Esophagus (tissue), 2 donors: Measurements from ENCODE around the gene NFKBIB. TPM values are rescaled to one million over a fixed set of nuclear protein-coding genes. Genes with fewer than 3 reads are reported as not detected.
A peak's percentile ranks its signal among the peaks of the same experiment; 100 is the strongest.
"Not testable (repeated sequence)": the region's sequence is repeated elsewhere in the genome, so short reads cannot be mapped to it uniquely, and the experiment has no call there.

Source experiments
- H3K27ac ChIP-seq, 2 donors: one replicate each; pipeline ENCODE4 v1.5.1; 2013; ENCODE audit warnings: low read depth in 2 of 2, mild to moderate bottlenecking in 2 of 2, inconsistent platforms in 1 of 2, low read length in 1 of 2, moderate library complexity in 1 of 2
- H3K27me3 ChIP-seq, 2 donors: one replicate each; pipeline ENCODE4 v1.6.1; 2013; ENCODE audit warnings: low read length in 2 of 2, control low read depth in 1 of 2, mild to moderate bottlenecking in 1 of 2; ENCODE audit not compliant: insufficient read depth in 2 of 2, control insufficient read depth in 1 of 2
- H3K36me3 ChIP-seq, 2 donors: one replicate each; pipeline ENCODE4 v1.6.1; 2013; ENCODE audit warnings: low read length in 1 of 2; ENCODE audit not compliant: control insufficient read depth in 2 of 2, insufficient read depth in 2 of 2
- H3K4me1 ChIP-seq, 2 donors: one replicate each; pipeline ENCODE4 v1.6.1; 2013; ENCODE audit warnings: low read length in 1 of 2; ENCODE audit not compliant: control insufficient read depth in 2 of 2, insufficient read depth in 2 of 2
- H3K4me3 ChIP-seq, 2 donors: one replicate each; pipeline ENCODE4 v1.5.1; 2013; ENCODE audit warnings: low read length in 2 of 2, mild to moderate bottlenecking in 2 of 2, low read depth in 1 of 2, moderate library complexity in 1 of 2
- H3K9me3 ChIP-seq, 2 donors: one replicate each; pipeline ENCODE4 v1.6.1; 2013; ENCODE audit warnings: mild to moderate bottlenecking in 2 of 2, low read depth in 1 of 2, low read length in 1 of 2, moderate library complexity in 1 of 2; ENCODE audit not compliant: control insufficient read depth in 2 of 2, insufficient read depth in 1 of 2
- WGBS, 2 donors: extraction: QIAGEN DNeasy Blood & Tissue Kit; methylation state at CpG; one replicate each; pipeline ENCODE4 v1.1.7; 2013; 5-methylcytosine and 5-hydroxymethylcytosine counted together
- polyA plus RNA-seq, 2 donors: library from polyadenylated mRNA; stranded (reverse); fragments of 200-250 nt; gene quantifications; one replicate each; pipeline ENCODE4 v1.2.3, GENCODE V29; 2013
- donor health status: healthy with polysubstance abuse.
- donor health status: Bipolar disorder and iron deficiency.

NFKBIB gene
- polyA plus RNA-seq, 2 donors = 34.3 to 44.0 TPM

DNA sequence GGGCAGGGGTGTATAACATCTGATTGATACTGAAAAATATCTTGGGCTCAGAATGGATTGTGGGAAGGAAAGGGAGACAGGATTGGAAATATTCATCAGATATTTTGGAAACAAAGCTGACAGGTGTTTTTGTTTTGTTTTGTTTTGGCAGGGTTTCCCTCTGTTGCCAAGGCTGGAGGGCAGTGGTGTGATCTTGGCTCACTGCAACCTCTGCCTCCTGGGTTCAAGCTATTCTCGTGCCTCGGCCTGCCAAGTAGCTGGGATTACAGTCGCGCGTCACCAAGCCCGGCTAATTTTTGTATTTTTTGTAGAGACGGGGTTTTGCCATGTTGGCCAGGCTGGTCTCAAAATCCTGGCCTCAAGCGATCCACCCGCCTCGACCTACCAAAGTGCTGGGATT is 26.4 kb upstream of the NFKBIB start:
- WGBS, 2 donors = 43 to 71% methylated on average over 10 of the region's 10 CpGs
- H3K4me1 ChIP-seq = peaks cover 7 to 21% of the 10 kb centered on the region in 2 donors
- not testable (repeated sequence) for H3K27ac ChIP-seq, H3K4me3 ChIP-seq, H3K36me3 ChIP-seq, H3K27me3 ChIP-seq, H3K9me3 ChIP-seq

DNA sequence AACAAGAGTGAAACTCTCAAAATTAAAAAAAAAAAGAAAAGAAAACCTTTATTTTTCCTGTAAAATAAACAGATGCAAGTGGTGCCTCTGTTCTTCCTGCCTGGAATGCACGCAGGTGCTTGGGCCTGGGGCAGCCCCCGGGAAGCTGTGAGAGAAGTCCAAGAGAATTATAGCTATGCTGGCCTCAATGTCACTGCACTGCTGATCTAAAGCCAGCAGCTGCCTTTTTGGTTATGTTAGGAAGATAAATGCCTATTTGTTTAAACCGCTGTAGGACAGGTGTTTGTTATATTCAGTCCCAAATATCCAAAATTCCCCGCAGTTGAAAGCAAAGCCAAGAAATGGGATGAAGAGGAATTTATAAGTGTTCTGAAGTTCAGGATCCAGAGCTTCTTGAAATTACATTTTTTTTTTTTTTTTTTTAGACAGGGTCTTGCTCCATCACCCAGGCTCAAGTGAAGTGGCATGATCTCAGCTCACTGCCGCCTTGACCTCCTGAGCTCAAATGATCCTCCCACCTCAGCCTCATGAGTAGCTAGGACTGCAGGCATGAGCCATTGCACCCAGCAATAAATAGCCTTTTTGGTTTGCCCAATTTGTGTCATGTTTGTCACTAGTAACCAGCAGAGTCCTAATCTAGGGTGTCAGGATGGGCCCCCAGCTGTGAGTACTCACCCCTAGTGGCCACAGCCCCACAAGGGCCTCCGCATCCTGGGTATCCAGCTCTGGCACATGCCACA is 23.9 kb upstream of the NFKBIB start:
- Histone ChIP-seq H3K27me3 (no peaks in the 10 kb centered on the region), H3K27ac (no peak overlapping the region), H3K36me3 (peaks cover 0 to 6% of the 10 kb centered on the region in 2 donors), H3K9me3 (no peaks in the 10 kb centered on the region), H3K4me1 (peaks cover 0 to 7% of the 10 kb centered on the region in 2 donors), H3K4me3 (no peak overlapping the region)
- 74 to 84% methylated on average over 6 of the region's 6 CpGs for WGBS, 2 donors

DNA sequence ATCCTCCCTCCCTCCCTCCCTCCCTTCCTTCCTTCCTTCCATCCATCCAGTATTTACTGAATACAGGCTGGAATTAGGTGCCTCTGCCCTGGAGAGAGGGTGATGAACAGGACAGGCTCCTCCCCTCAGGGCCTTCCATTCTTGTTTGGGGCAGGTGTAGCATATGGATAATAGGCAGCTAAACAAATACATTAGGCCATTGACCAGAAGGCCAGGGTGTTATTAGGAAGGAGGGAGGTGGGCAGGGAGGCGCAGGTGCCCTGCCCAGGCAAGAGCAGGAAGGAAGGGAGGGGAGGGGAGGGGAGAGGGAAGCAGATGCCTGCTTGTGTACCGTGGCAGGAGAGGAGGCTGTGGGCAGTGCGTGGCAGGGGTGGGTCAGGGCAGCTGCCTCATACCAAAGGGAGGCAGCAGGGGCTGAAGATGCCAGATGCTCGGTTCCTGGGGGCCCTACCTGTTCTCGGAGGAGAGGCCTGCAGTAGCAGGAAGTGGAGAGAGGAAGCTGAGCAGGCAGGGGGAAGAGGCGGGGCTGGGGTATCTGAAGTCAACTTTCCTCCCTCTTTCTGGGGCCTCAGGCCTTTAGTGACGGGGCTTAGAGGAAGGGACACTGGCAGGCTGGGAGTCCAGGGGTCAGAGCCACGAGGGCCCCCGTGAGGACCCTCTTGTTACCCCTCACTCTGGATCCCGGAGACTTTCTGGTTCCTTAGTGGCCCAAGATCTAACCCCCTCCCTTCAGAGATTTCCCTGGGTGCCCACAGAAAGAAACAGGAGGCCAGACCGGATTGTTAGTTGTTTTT is 21.8 kb upstream of the NFKBIB start, which contains the start of gene RINL:
TSS of gene RINL (minus strand) at position 495 of the 794 bp plus-strand sequence. CDS start 1,533 bp downstream, outside the sequence.
- WGBS, 2 donors = 32 to 44% methylated on average over 11 of the region's 11 CpGs
- Histone ChIP-seq H3K27me3 (no peaks in the 10 kb centered on the region), H3K9me3 (no peaks in the 10 kb centered on the region), H3K4me1 (peaks cover 0 to 7% of the 10 kb centered on the region in 2 donors), H3K36me3 (peaks cover 0 to 8% of the 10 kb centered on the region in 2 donors), H3K27ac (peak within 1 kb of the TSS; percentile 60 to 67), H3K4me3 (no peak within 1 kb of the TSS)

DNA sequence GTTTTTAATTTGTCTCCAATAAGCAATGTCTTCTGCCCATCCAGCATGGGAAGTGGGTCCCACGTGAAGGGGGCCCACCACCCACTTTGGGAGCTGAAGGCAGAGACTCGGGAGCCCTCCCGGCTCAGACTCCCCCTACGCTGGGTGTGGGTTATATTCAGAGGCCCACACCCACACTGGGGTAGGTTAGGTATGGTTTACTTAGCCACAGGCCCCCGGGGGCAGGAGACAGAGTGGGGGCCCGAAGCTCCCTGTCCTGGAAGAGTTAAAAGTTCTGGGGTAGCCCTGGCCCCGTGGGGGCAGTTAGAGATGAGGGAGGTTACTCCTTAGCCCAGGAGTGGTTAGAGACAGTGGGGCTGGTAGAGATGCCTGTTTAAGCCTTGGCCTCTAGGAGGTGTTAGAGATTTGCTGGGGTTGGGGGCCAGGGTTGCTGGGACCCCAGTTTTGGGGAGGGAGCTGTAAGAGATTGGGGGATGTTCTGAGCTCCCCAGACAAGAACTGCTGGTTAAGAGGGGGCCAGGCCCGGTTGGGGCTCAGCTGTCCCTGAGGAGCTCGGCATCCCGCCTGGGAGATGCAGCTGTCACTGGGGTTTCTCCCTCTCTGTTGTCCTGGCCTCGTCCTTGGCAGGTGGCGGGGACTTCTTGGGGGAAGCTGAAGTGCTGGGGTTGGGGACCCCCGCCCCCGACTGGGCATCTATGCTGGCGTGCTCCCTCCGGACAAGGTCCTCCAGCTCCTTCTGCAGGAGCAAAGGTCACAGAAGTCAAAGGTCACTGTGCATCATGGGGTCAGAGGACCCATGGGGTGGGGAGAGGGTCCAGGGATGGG is 21.0 kb upstream of the NFKBIB start:
- H3K4me1 ChIP-seq = peaks cover 0 to 6% of the 10 kb centered on the region in 2 donors
- WGBS, 2 donors = 78 to 79% methylated on average over 16 of the region's 16 CpGs
- H3K27ac ChIP-seq = peak overlapping the region; percentile 60 to 67
- no peaks in the 10 kb centered on the region for H3K9me3 ChIP-seq
- no peaks in the 10 kb centered on the region for H3K27me3 ChIP-seq
- no peak overlapping the region for H3K4me3 ChIP-seq
- peaks cover 0 to 8% of the 10 kb centered on the region in 2 donors for H3K36me3 ChIP-seq

DNA sequence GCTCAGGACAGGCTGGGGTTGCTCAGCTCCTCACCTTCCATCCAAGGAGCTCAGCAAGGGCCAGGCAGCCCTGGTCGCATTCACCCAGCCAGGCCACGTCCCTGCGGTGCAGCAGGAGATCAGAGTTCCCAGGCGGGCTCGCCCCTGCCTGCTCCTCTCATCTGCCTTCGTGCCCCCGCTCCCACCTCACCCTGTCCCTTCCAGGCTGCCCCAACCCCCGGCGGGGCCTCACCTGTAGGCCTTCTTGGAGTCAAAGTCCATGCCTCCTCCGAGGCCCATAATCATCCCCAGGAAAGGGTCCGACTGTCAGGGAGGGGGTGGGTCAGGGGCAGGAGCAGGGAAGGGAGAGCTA is 20.4 kb upstream of the NFKBIB start:
- peaks cover 0 to 8% of the 10 kb centered on the region in 2 donors for H3K36me3 ChIP-seq
- H3K27ac ChIP-seq = no peak overlapping the region
- H3K4me3 ChIP-seq = no peak overlapping the region
- no peaks in the 10 kb centered on the region for H3K9me3 ChIP-seq
- peaks cover 0 to 4% of the 10 kb centered on the region in 2 donors for H3K4me1 ChIP-seq
- H3K27me3 ChIP-seq = no peaks in the 10 kb centered on the region
- 66 to 91% methylated on average over 11 of the region's 11 CpGs for WGBS, 2 donors

DNA sequence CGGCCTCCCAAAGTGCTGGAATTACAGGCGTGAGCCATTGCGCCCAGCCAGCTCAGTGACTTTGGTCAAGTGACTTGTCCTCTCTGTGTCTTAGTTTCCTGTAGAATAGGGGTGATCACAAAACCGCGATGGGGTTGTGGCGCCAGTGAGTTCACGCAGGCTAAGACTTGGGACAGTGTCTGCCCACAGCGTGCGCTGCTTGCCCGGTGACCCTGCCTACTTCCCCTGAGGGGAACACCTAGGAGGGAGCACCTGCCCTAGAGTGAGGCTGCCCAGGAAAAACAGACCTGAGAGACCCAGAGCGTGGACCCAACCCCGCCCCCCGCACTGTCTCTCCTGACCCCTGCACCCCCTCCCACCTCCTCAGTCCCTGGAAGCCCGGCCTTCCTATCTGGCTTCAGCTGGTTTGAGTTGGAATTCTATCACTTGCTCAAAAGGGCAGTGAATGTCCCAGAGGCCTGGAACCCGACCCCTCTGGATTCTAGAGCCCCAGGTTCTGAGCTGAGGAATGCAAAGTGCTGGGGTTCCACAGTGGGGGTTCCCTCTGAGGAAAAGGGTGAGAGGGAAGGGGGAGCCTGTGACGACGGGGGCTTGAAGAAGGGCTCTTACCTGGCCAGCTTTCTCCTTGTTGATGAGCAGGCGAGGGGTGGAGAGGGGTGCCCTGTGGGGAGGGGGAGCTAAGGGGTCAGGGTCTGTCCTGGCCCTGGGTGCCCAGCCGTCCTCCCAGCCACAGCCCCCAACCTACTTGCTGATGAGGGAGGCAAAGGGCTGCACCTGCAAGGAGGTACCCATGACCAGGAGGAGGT is 19.5 kb upstream of the NFKBIB start:
- H3K9me3 ChIP-seq = no peaks in the 10 kb centered on the region
- peaks cover 0 to 4% of the 10 kb centered on the region in 2 donors for H3K4me1 ChIP-seq
- H3K4me3 ChIP-seq = no peak overlapping the region
- no peak overlapping the region for H3K27ac ChIP-seq
- 94 to 95% methylated on average over 19 of the region's 19 CpGs for WGBS, 2 donors
- H3K36me3 ChIP-seq = peaks cover 0 to 8% of the 10 kb centered on the region in 2 donors
- no peaks in the 10 kb centered on the region for H3K27me3 ChIP-seq

DNA sequence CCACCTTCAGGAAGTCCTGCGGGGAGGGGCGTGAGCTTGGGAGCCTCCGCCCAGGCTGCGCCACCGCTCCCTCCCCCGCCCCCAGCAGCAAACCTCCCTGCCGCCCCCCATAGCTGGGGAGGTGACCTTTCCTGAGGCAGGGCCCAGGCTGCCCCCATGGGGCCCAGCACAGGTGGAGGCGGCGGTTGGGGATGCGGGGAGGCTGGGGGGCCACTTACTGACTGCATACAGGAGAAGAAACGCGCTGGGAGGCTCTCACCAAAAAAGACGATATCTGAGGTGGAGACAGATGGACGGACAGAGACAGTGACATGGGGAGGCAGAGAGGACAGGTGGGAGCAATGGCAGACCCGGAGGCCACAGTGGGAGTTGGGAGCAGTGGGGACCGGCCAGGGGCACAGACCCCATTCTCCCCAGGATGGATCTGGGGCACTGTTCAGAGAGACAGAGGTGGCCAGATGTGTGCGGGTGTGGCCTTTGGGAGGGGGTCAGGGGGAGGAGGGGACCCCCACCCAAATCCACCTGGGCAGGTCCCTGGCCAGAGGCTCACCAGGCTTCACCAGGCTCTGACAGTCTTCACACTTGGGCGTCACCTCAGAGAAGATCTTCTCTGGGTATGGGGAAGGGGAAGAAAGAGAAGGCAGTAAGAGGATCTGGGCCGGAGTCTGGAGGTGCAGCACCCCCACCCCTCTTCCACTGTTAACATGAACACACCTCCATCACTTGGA is 18.7 kb upstream of the NFKBIB start:
- H3K4me3 ChIP-seq = no peak overlapping the region
- H3K9me3 ChIP-seq = no peaks in the 10 kb centered on the region
- peaks cover 0 to 4% of the 10 kb centered on the region in 2 donors for H3K4me1 ChIP-seq
- H3K27ac ChIP-seq = no peak overlapping the region
- WGBS, 2 donors = 92 to 94% methylated on average over 17 to 19 of the region's 19 CpGs
- H3K27me3 ChIP-seq = no peaks in the 10 kb centered on the region
- peaks cover 0 to 8% of the 10 kb centered on the region in 2 donors for H3K36me3 ChIP-seq

DNA sequence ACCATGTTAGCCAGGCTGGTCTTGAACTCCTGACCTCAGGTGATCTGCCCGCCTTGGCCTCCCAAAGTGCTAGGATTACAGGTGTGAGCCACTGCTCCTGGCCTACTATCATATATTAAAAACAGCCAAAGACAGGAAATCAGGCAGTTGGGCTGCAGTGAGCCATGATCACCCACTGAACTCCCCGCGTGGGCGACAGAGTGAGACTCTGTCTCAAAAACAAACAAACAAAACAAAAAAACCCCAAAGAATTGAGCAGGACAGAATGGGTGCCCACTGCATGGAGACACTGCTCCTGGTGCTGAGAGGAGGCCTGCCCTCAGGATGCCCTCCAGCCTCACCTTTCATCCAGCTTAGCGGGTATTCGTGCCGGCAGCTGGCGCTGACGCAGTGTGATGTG is 16.5 kb upstream of the NFKBIB start:
- H3K27me3 ChIP-seq = no peaks in the 10 kb centered on the region
- no peak overlapping the region for H3K27ac ChIP-seq
- no peaks in the 10 kb centered on the region for H3K9me3 ChIP-seq
- H3K4me1 ChIP-seq = no peaks in the 10 kb centered on the region
- WGBS, 2 donors = 90 to 96% methylated on average over 9 of the region's 9 CpGs
- peaks cover 0 to 9% of the 10 kb centered on the region in 2 donors for H3K36me3 ChIP-seq
- no peak overlapping the region for H3K4me3 ChIP-seq
